Fibroblast of gingiva (primary cell): ENCODE data around the gene POLRMT.
"Not testable (repeated sequence)": the region's sequence is repeated elsewhere in the genome, so short reads cannot be mapped to it uniquely, and the experiment has no call there.

Source experiments
- DNase-seq: peaks from one replicate; pipeline ENCODE4 v3.0.0-alpha.2; 2011; ENCODE audit warnings: low read depth

The POLRMT gene

GRCh38 chr19:647566-648284 lies 14.4 kb upstream of the POLRMT start:
- DNase-seq = no peak

GRCh38 chr19:646779-647565 lies 13.6 kb upstream of the POLRMT start:
- no peak for DNase-seq

GRCh38 chr19:645912-646778 lies 12.8 kb upstream of the POLRMT start:
- DNase-seq = no peak

GRCh38 chr19:644789-645188 lies 11.5 kb upstream of the POLRMT start:
- no peak for DNase-seq

- DNase-seq = no peak
Measured at GRCh38 chr19:644363-644762, 11.0 kb upstream of the POLRMT start.

- no peak for DNase-seq
Measured at GRCh38 chr19:643736-644135, 10.4 kb upstream of the POLRMT start.

- DNase-seq = no peak
Measured at GRCh38 chr19:642767-643727, 9.7 kb upstream of the POLRMT start.

- DNase-seq = no peak
Measured at GRCh38 chr19:641702-642101, 8.4 kb upstream of the POLRMT start.

GRCh38 chr19:640606-641189 lies 7.4 kb upstream of the POLRMT start:
- no peak for DNase-seq

- DNase-seq = no peak
Measured at GRCh38 chr19:640161-640558, 6.8 kb upstream of the POLRMT start.

- peak; percentile 79 for DNase-seq
Measured at GRCh38 chr19:639253-640160, 6.2 kb upstream of the POLRMT start, which contains the start of gene FGF22. TSS of gene FGF22 (plus strand) at chr19:639879. CDS start at chr19:639926, 47 bp downstream.

- no peak for DNase-seq
Measured at GRCh38 chr19:638906-639252, 5.5 kb upstream of the POLRMT start.

- DNase-seq = no peak
Measured at GRCh38 chr19:634975-635652, 1.8 kb upstream of the POLRMT start.

- no peak for DNase-seq
Measured at GRCh38 chr19:633786-634639, 676 bp upstream of the POLRMT start.

GRCh38 chr19:632579-633067 lies 714 bp downstream of the POLRMT start:
- DNase-seq = peak; percentile 69

- DNase-seq = no peak
Measured at GRCh38 chr19:629961-630714, 3.2 kb downstream of the POLRMT start.

GRCh38 chr19:629515-629914 lies 3.8 kb downstream of the POLRMT start:
- not testable (repeated sequence) for DNase-seq
